Osteoblast (primary cell): Measurements from ENCODE around the gene ALOXE3. TPM values are rescaled to one million over a fixed set of nuclear protein-coding genes. Genes with fewer than 3 reads are reported as not detected.

Source experiments
- DNase-seq: peaks from one replicate; pipeline ENCODE4 v3.0.0; 2011; ENCODE audit warnings: low spot score, mixed read lengths; ENCODE audit not compliant: insufficient read length; ENCODE audit errors: missing footprints
- H2AFZ ChIP-seq: 2 replicates; pipeline ENCODE4 v1.6.0; 2011; ENCODE audit warnings: mild to moderate bottlenecking, low read length
- H3K27ac ChIP-seq: 2 replicates; pipeline ENCODE4 v1.5.1; 2011; ENCODE audit warnings: mild to moderate bottlenecking, low read depth, low read length, moderate library complexity
- H3K27me3 ChIP-seq: 2 replicates; pipeline ENCODE4 v1.6.0; 2012; ENCODE audit warnings: mild to moderate bottlenecking, control low read depth, inconsistent platforms, low read length, moderate library complexity; ENCODE audit not compliant: insufficient read depth
- H3K36me3 ChIP-seq: 2 replicates; pipeline ENCODE4 v1.5.1; 2011; ENCODE audit warnings: mild to moderate bottlenecking, low read length, control low read depth, moderate library complexity; ENCODE audit not compliant: insufficient read depth
- H3K4me1 ChIP-seq: 2 replicates; pipeline ENCODE4 v1.5.1; 2011; ENCODE audit warnings: mild to moderate bottlenecking, low read length, control low read depth, moderate library complexity; ENCODE audit not compliant: insufficient read depth
- H3K4me2 ChIP-seq: 2 replicates; pipeline ENCODE4 v1.6.0; 2011; ENCODE audit warnings: mild to moderate bottlenecking, low read length; ENCODE audit not compliant: insufficient read depth
- H3K4me3 ChIP-seq: fragments of 200-600 bp; sonication (generic); 3 replicates; pipeline ENCODE4 v1.5.1; 2012; ENCODE audit warnings: mild to moderate bottlenecking, low read length, inconsistent platforms; ENCODE audit not compliant: insufficient read depth
- H3K79me2 ChIP-seq: 2 replicates; pipeline ENCODE4 v1.6.0; 2012; ENCODE audit warnings: mild to moderate bottlenecking, low read length, control low read depth, inconsistent platforms; ENCODE audit not compliant: insufficient read depth
- H3K9me3 ChIP-seq: 2 replicates; pipeline ENCODE4 v1.5.1; 2011; ENCODE audit warnings: low read depth, low read length, control low read depth
- H4K20me1 ChIP-seq: 2 replicates; pipeline ENCODE4 v1.6.0; 2012; ENCODE audit warnings: mild to moderate bottlenecking, low read length, control low read depth; ENCODE audit not compliant: insufficient read depth
- total RNA-seq: library from RNA; depleted of rRNA; stranded (reverse); fragments of >200 nt; gene quantifications from 2 replicates; pipeline ENCODE4 v1.2.3, GENCODE V29; 2012
- TF ChIP-seq, protein P1 (sequence below): IDR thresholded peaks from 2 replicates; pipeline ENCODE4 v1.5.1; 2011; ENCODE audit warnings: mild to moderate bottlenecking, low read depth, low read length, moderate library complexity; ENCODE audit errors: extremely low read depth

The ALOXE3 gene
- total RNA-seq, 1 donor = not detected

GRCh38 chr17:8089728-8090127 is 28.6 kb downstream of the ALOXE3 start:
- Histone ChIP-seq H3K4me1 (peaks cover 3% of the 10 kb centered on the region), H3K27me3 (peaks cover 29% of the 10 kb centered on the region), H4K20me1 (no peaks in the 10 kb centered on the region), H3K27ac (no peak overlapping the region), H2AFZ (no peak overlapping the region), H3K36me3 (no peaks in the 10 kb centered on the region), H3K4me3 (no peak overlapping the region), H3K9me3 (no peaks in the 10 kb centered on the region), H3K79me2 (no peaks in the 10 kb centered on the region), H3K4me2 (no peak overlapping the region)
- TF ChIP-seq, protein P1, sequence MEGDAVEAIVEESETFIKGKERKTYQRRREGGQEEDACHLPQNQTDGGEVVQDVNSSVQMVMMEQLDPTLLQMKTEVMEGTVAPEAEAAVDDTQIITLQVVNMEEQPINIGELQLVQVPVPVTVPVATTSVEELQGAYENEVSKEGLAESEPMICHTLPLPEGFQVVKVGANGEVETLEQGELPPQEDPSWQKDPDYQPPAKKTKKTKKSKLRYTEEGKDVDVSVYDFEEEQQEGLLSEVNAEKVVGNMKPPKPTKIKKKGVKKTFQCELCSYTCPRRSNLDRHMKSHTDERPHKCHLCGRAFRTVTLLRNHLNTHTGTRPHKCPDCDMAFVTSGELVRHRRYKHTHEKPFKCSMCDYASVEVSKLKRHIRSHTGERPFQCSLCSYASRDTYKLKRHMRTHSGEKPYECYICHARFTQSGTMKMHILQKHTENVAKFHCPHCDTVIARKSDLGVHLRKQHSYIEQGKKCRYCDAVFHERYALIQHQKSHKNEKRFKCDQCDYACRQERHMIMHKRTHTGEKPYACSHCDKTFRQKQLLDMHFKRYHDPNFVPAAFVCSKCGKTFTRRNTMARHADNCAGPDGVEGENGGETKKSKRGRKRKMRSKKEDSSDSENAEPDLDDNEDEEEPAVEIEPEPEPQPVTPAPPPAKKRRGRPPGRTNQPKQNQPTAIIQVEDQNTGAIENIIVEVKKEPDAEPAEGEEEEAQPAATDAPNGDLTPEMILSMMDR = no peak
- DNase-seq = no peak

- no peak overlapping the region for H3K4me3 ChIP-seq
- no peaks in the 10 kb centered on the region for H4K20me1 ChIP-seq
- no peaks in the 10 kb centered on the region for H3K36me3 ChIP-seq
- H3K9me3 ChIP-seq = no peaks in the 10 kb centered on the region
- TF ChIP-seq, protein P1 = no peak
- H3K27ac ChIP-seq = no peak overlapping the region
- no peaks in the 10 kb centered on the region for H3K4me1 ChIP-seq
- H2AFZ ChIP-seq = no peak overlapping the region
- DNase-seq = peak; percentile 68
- no peaks in the 10 kb centered on the region for H3K79me2 ChIP-seq
- no peak overlapping the region for H3K4me2 ChIP-seq
- peaks cover 40% of the 10 kb centered on the region for H3K27me3 ChIP-seq
Observed at GRCh38 chr17:8087952-8088230, 30.4 kb downstream of the ALOXE3 start.

- Histone ChIP-seq H3K9me3 (no peaks in the 10 kb centered on the region), H3K4me1 (no peaks in the 10 kb centered on the region), H3K79me2 (no peaks in the 10 kb centered on the region), H3K27ac (no peak within 1 kb of the TSS), H4K20me1 (no peaks in the 10 kb centered on the region), H3K4me3 (no peak within 1 kb of the TSS), H3K36me3 (no peaks in the 10 kb centered on the region), H2AFZ (no peak within 1 kb of the TSS), H3K4me2 (no peak within 1 kb of the TSS), H3K27me3 (peaks cover 41% of the 10 kb centered on the region)
- TF ChIP-seq, protein P1 = no peak
- DNase-seq = peak; percentile 38
Observed at GRCh38 chr17:8087075-8087951, 31.0 kb downstream of the ALOXE3 start, which contains the start of gene ALOX12B. Gene ALOX12B (minus strand): TSS chr17:8087716. CDS start chr17:8087442, 274 bp downstream.

- Histone ChIP-seq H3K27me3 (peaks cover 40% of the 10 kb centered on the region), H3K4me2 (no peak overlapping the region), H3K27ac (no peak overlapping the region), H4K20me1 (no peaks in the 10 kb centered on the region), H3K36me3 (no peaks in the 10 kb centered on the region), H2AFZ (no peak overlapping the region), H3K4me1 (peaks cover 2% of the 10 kb centered on the region), H3K9me3 (no peaks in the 10 kb centered on the region), H3K4me3 (no peak overlapping the region), H3K79me2 (no peaks in the 10 kb centered on the region)
- no peak for DNase-seq
- TF ChIP-seq, protein P1 = no peak
Observed at GRCh38 chr17:8084250-8084649, 34.1 kb downstream of the ALOXE3 start.
